Measurements from ENCODE around the gene CD59. TPM values are rescaled to one million over a fixed set of nuclear protein-coding genes. Genes with fewer than 3 reads are reported as not detected.

Gene CD59
- total and polyA plus RNA-seq, 7 donors = 54.1 to 210 (median 174) TPM

DNA sequence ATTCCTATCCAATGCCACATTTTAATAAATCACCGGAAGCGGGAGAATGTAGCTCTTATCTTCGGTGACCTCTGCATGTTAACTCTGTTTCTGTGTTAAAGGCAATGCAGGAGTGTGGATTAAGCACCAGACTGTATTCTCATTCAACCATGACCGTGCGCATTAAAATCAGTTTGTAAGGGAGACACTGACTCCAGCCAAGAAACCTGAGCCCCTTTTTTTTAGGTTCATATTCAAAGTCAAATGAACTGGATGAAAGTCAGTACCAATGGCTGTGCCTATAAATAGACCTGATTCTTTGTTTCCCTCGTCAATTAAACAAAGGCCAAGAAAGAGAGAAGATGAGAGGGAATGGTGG is 67.8 kb downstream of the CD59 start:
- Histone ChIP-seq H3K27me3 (no peaks in the 10 kb centered on the region), H3K9me3 (no peaks in the 10 kb centered on the region), H3K27ac (no peak overlapping the region), H3K36me3 (no peaks in the 10 kb centered on the region), H3K4me3 (no peak overlapping the region), H3K4me1 (no peaks in the 10 kb centered on the region)
- no peak for DNase-seq
- 95 to 97% methylated on average over 6 of the region's 6 CpGs for WGBS, 2 donors
- TF ChIP-seq POLR2AphosphoS5 (IDR thresholded peaks at IDR 0.05) (no peak), POLR2A (IDR thresholded peaks at IDR 0.05) (no peak), EP300 (IDR thresholded peaks at IDR 0.05) (no peak)
- TF ChIP-seq, protein P1, sequence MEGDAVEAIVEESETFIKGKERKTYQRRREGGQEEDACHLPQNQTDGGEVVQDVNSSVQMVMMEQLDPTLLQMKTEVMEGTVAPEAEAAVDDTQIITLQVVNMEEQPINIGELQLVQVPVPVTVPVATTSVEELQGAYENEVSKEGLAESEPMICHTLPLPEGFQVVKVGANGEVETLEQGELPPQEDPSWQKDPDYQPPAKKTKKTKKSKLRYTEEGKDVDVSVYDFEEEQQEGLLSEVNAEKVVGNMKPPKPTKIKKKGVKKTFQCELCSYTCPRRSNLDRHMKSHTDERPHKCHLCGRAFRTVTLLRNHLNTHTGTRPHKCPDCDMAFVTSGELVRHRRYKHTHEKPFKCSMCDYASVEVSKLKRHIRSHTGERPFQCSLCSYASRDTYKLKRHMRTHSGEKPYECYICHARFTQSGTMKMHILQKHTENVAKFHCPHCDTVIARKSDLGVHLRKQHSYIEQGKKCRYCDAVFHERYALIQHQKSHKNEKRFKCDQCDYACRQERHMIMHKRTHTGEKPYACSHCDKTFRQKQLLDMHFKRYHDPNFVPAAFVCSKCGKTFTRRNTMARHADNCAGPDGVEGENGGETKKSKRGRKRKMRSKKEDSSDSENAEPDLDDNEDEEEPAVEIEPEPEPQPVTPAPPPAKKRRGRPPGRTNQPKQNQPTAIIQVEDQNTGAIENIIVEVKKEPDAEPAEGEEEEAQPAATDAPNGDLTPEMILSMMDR (IDR thresholded peaks at IDR 0.05) = no peak
- intact Hi-C loops (cut with DNase I) = no loop called here

DNA sequence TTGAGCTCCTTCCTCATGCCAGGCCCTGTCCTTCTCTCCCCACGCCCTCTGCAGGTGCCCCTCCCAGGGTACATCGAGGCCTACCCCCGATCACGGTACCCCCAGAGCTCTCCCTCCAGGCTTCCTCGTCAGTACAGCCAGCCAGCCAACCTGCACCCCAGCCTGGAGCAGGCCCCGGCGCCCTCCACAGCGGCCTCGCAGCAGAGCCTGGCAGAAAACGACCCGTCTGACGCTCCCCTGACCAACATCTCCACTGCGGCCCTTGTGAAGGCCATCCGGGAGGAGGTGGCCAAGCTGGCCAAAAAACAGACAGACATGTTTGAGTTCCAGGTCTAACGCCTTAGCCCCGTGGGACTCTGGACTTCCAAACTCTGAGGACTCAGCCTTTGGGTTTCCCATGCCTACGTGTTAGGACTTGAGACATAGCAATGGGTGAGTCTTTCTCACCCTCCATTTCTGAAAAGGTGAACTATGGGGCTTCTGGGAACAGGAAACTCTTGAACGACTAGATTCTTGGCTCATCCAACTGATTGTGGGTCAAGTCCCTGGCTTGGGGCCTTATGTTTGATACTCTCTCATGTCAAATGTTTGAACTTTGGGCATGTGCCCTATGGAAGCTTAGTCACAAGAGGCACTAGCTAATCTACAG is 68.3 kb downstream of the CD59 start:
- no peaks in the 10 kb centered on the region for H3K36me3 ChIP-seq
- no peaks in the 10 kb centered on the region for H3K4me1 ChIP-seq
- no peak for TF ChIP-seq EP300 (IDR thresholded peaks at IDR 0.05)
- no peak for TF ChIP-seq POLR2A (IDR thresholded peaks at IDR 0.05)
- TF ChIP-seq, protein P1 (IDR thresholded peaks at IDR 0.05) = no peak
- TF ChIP-seq POLR2AphosphoS5 (IDR thresholded peaks at IDR 0.05) = no peak
- intact Hi-C loops (cut with DNase I) = no loop called here
- H3K27ac ChIP-seq = no peak overlapping the region
- WGBS, 2 donors = 89 to 93% methylated on average over 18 of the region's 18 CpGs
- no peak for DNase-seq
- H3K4me3 ChIP-seq = no peak overlapping the region
- H3K27me3 ChIP-seq = no peaks in the 10 kb centered on the region
- H3K9me3 ChIP-seq = no peaks in the 10 kb centered on the region

DNA sequence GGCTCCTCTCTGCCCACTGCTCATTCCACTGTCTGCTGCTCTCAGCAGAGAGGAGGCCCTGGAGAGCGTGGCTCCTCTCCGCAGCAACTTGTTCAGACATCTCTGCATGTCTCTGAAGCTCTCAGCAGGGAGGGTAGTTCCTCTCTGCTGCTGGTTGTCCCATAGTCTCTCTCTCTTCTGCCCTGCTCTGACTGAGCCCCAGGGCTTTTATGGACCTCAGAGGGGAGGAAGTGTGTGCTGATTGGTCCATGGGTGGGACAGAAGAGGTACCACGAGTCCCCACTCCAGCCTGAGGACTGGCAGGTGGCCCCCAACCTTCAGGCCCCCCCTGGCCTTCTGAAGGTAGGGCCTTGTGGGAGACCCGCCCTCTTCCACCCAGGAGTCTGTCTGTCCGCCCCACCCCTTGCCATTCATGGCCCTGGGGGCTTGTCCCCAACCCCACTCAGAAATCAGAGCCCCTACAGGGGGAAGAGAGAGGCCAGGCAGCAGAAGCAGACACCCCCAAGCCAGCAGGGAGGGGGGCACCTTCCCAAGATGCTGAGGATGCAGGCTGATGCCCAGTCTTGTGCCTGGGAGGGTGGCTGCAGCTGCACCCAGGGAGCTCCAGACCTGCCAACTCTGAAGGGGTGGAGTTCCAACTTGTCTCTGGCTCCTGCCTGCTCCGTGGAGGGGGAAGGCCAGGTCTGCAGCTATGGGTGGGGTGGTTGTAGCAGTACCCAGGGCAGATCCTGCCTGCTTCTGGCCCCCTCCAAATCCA is 70.7 kb downstream of the CD59 start:
- H3K4me1 ChIP-seq = no peaks in the 10 kb centered on the region
- H3K9me3 ChIP-seq = no peaks in the 10 kb centered on the region
- intact Hi-C loops (cut with DNase I) = no loop called here
- DNase-seq = no peak
- no peak overlapping the region for H3K4me3 ChIP-seq
- H3K27me3 ChIP-seq = no peaks in the 10 kb centered on the region
- H3K27ac ChIP-seq = no peak overlapping the region
- no peak for TF ChIP-seq POLR2A (IDR thresholded peaks at IDR 0.05)
- no peak for TF ChIP-seq EP300 (IDR thresholded peaks at IDR 0.05)
- TF ChIP-seq POLR2AphosphoS5 (IDR thresholded peaks at IDR 0.05) = no peak
- TF ChIP-seq, protein P1 (IDR thresholded peaks at IDR 0.05) = no peak
- 57 to 77% methylated on average over 6 of the region's 6 CpGs for WGBS, 2 donors
- H3K36me3 ChIP-seq = no peaks in the 10 kb centered on the region

DNA sequence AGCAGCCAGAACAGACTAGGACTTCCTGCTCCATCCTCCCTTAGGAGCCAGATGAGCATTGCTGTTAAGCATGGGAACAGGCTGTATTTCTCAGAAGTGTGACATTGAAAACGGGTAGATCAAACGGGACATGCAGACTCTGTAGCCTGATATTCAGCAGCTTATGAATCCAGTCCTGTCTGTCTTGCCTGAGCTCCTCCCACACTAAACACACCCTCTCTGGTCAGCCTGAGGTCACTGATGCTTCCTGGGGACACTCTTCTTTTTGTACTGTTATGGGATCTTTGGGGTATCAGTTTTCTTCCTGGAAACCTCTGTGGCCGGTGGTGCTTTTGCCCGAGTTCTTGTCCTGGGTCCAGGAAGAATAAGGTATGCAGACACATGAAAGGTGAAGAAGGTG is 71.4 kb downstream of the CD59 start:
- H3K9me3 ChIP-seq = no peaks in the 10 kb centered on the region
- no peaks in the 10 kb centered on the region for H3K4me1 ChIP-seq
- H3K27me3 ChIP-seq = no peaks in the 10 kb centered on the region
- no peak overlapping the region for H3K4me3 ChIP-seq
- intact Hi-C loops (cut with DNase I) = no loop called here
- TF ChIP-seq, protein P1 (IDR thresholded peaks at IDR 0.05) = no peak
- no peak for TF ChIP-seq EP300 (IDR thresholded peaks at IDR 0.05)
- no peak for TF ChIP-seq POLR2AphosphoS5 (IDR thresholded peaks at IDR 0.05)
- no peak for TF ChIP-seq POLR2A (IDR thresholded peaks at IDR 0.05)
- H3K36me3 ChIP-seq = no peaks in the 10 kb centered on the region
- WGBS, 2 donors = 82 to 84% methylated on average over 4 of the region's 4 CpGs
- H3K27ac ChIP-seq = no peak overlapping the region
- DNase-seq = no peak
